ENCODE data around the gene SYNE2. TPM values are rescaled to one million over a fixed set of nuclear protein-coding genes. Genes with fewer than 3 reads are reported as not detected.

Gene SYNE2
- total RNA-seq, 1 experiment from 2014 or later = 37.5 TPM

- intact Hi-C loops (cut with micrococcal nuclease; ENCODE audit: unreplicated experiment) = no loop called here
- CTCF ChIA-PET = no interaction called here
- Histone ChIP-seq H3K4me1 (ENCODE audit: control insufficient read depth, insufficient read depth, low read length) (no peaks in the 10 kb centered on the region), H3K27me3 (ENCODE audit: control insufficient read depth, insufficient read depth, low read length) (no peaks in the 10 kb centered on the region), H3K9me3 (ENCODE audit: control insufficient read depth, insufficient read depth, low read depth, low read length) (no peaks in the 10 kb centered on the region), H3K27ac (ENCODE audit: low read length) (no peak overlapping the region), H3K36me3 (ENCODE audit: control insufficient read depth, insufficient read depth, low read length) (no peaks in the 10 kb centered on the region), H3K4me3 (ENCODE audit: low read depth in 2 of 2, low read length in 2 of 2) (no peak overlapping the region)
- in situ Hi-C loops (cut with HindIII; ENCODE audit: low pct_unique_long_range_greater_than_20kb, low sequenced_read_pairs) = no loop called here
- DNase-seq (ENCODE audit: low read depth, low spot score) (no peak), ATAC-seq (no peak)
- POLR2A ChIA-PET = no interaction called here
- no TSS peak for BruUV-seq (replicated peaks)
- TF ChIP-seq TCF7L2 (IDR thresholded peaks at IDR 0.05; ENCODE audit: low read depth, low read length) (no peak), SIN3A (IDR thresholded peaks at IDR 0.05; ENCODE audit: borderline replicate concordance, insufficient read depth, low read depth, low read length) (no peak), CTCF (IDR thresholded peaks at IDR 0.05) (no peak), REST (IDR thresholded peaks at IDR 0.05; ENCODE audit: insufficient read depth in 1 of 2, low read depth in 2 of 2, low read length in 1 of 2) (no peak), POLR2AphosphoS5 (IDR thresholded peaks at IDR 0.05; ENCODE audit: low read depth, low read length) (no peak)
Observed at GRCh38 chr14:63843796-63844195, 9.0 kb upstream of the SYNE2 start.

- ChIA-PET CTCF (interaction anchor here (0.6 kb wide), 1 partner anchor 9 kb away, joined by 10 read pairs; no protein-coding TSS in a partner anchor), POLR2A (no interaction called here)
- Histone ChIP-seq H3K27me3 (ENCODE audit: control insufficient read depth, insufficient read depth, low read length) (no peaks in the 10 kb centered on the region), H3K36me3 (ENCODE audit: control insufficient read depth, insufficient read depth, low read length) (no peaks in the 10 kb centered on the region), H3K9me3 (ENCODE audit: control insufficient read depth, insufficient read depth, low read depth, low read length) (no peaks in the 10 kb centered on the region), H3K27ac (ENCODE audit: low read length) (no peak overlapping the region), H3K4me3 (ENCODE audit: low read depth in 2 of 2, low read length in 2 of 2) (no peak overlapping the region), H3K4me1 (ENCODE audit: control insufficient read depth, insufficient read depth, low read length) (no peaks in the 10 kb centered on the region; the same call in 1 of the 2 replicates)
- in situ Hi-C loops (cut with HindIII; ENCODE audit: low pct_unique_long_range_greater_than_20kb, low sequenced_read_pairs) = no loop called here
- ATAC-seq (no peak), DNase-seq (ENCODE audit: low read depth, low spot score) (no peak)
- intact Hi-C loops (cut with micrococcal nuclease; ENCODE audit: unreplicated experiment) = no loop called here
- BruUV-seq (replicated peaks) = no TSS peak
- TF ChIP-seq SIN3A (IDR thresholded peaks at IDR 0.05; ENCODE audit: borderline replicate concordance, insufficient read depth, low read depth, low read length) = no peak
- no peak for TF ChIP-seq POLR2AphosphoS5 (IDR thresholded peaks at IDR 0.05; ENCODE audit: low read depth, low read length)
- no peak for TF ChIP-seq CTCF (IDR thresholded peaks at IDR 0.05)
- TF ChIP-seq REST (IDR thresholded peaks at IDR 0.05; ENCODE audit: insufficient read depth in 1 of 2, low read depth in 2 of 2, low read length in 1 of 2) = no peak
- TF ChIP-seq TCF7L2 (IDR thresholded peaks at IDR 0.05; ENCODE audit: low read depth, low read length) = no peak
Observed at GRCh38 chr14:63848890-63849289, 3.9 kb upstream of the SYNE2 start.

All from Panc1 (cell line).